Stomach smooth muscle (tissue), 2 donors: ENCODE data around the gene SRP68.

Experiments used
- H3K27ac ChIP-seq: one replicate; pipeline ENCODE4 v1.7.0; 2013; ENCODE audit warnings: mild to moderate bottlenecking, low read length, inconsistent platforms
- H3K27me3 ChIP-seq, 2 donors: one replicate each; pipeline ENCODE4 v1.7.0; 2013; ENCODE audit warnings: low read length in 2 of 2; ENCODE audit not compliant: insufficient read depth in 2 of 2, control insufficient read depth in 1 of 2
- H3K36me3 ChIP-seq, 2 donors: one replicate each; pipeline ENCODE4 v1.7.0; 2013; ENCODE audit warnings: low read length in 2 of 2; ENCODE audit not compliant: control insufficient read depth in 2 of 2, insufficient read depth in 2 of 2
- H3K4me1 ChIP-seq: one replicate; pipeline ENCODE4 v1.7.0; 2013; ENCODE audit warnings: low read length; ENCODE audit not compliant: control insufficient read depth, insufficient read depth
- H3K4me3 ChIP-seq, 2 donors: one replicate each; pipeline ENCODE4 v1.7.0; 2013; ENCODE audit warnings: low read length in 2 of 2
- H3K9ac ChIP-seq, 2 donors: one replicate each; pipeline ENCODE4 v1.7.0; 2013; ENCODE audit warnings: low read length in 2 of 2, mild to moderate bottlenecking in 1 of 2
- H3K9me3 ChIP-seq, 2 donors: one replicate each; pipeline ENCODE4 v1.7.0; 2013; ENCODE audit warnings: low read length in 2 of 2; ENCODE audit not compliant: control insufficient read depth in 2 of 2
- donor health status: healthy.
- donor health status: Pancreatic carcinoma.

SRP68 gene

DNA sequence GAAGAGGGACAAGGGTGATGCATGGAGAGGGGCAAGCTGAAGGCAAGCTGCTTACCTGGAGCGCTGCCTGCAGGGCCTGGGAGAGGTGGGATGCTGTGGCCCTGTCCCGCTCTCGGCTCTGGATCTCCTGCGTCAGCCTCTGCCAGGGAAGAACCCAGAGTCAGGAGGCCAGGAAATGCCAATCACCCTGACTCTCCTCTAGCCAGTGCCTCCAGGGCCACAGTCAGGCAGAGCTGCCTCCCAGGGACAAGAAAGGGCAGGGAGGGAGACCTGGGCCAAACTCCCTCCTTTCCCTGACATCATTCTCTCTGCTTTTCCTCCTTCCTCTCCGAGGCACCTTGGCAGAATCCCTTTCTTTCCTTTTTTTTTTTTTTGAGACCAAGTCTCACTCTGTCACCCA, 60.4 kb downstream of the SRP68 start:
- H3K9me3 ChIP-seq, result no peaks in the 10 kb centered on the region
- no peak overlapping the region for H3K4me3 ChIP-seq
- H3K9ac ChIP-seq, result no peak overlapping the region
- no peaks in the 10 kb centered on the region for H3K27me3 ChIP-seq
- H3K4me1 ChIP-seq, result peaks cover 7% of the 10 kb centered on the region
- no peak overlapping the region for H3K27ac ChIP-seq
- H3K36me3 ChIP-seq, result no peaks in the 10 kb centered on the region

DNA sequence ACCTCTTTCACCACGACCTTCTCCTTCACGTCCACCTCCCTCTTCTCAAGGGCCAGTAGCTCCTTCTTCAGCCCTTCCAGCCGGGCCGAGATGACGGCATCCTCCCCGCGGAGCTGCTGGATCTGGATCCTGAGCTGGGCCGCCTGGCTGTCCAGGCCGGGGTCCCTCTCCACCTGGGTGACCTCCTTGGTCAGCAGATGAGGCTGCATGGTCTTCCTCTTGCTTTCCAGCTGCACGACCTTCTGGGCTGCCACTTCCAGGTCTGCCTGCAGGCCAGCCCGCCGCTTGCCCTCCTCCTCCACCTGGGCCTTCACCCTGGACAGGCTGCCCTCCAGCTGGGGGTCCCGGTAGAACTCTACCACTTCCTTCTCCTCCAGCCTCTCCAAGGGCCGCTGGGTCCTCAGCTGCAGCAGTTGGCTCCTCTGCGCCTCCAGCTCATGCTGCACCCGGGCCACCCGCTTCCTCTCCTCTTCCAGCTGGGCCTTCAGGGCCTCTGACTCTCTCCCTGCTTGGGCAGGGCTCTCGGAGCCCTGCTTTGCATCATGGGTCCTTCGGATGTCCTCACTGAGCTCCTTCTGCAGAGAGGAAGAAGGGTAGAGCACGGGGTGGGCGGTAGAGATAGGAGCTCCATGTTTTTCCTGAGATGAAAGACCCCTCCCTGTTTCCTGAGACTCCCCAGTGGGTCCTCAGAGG, 62.2 kb downstream of the SRP68 start:
- Histone ChIP-seq H3K9me3 (no peaks in the 10 kb centered on the region), H3K27me3 (no peaks in the 10 kb centered on the region), H3K4me1 (peaks cover 9% of the 10 kb centered on the region), H3K9ac (no peak overlapping the region), H3K36me3 (no peaks in the 10 kb centered on the region), H3K27ac (no peak overlapping the region), H3K4me3 (no peak overlapping the region)

DNA sequence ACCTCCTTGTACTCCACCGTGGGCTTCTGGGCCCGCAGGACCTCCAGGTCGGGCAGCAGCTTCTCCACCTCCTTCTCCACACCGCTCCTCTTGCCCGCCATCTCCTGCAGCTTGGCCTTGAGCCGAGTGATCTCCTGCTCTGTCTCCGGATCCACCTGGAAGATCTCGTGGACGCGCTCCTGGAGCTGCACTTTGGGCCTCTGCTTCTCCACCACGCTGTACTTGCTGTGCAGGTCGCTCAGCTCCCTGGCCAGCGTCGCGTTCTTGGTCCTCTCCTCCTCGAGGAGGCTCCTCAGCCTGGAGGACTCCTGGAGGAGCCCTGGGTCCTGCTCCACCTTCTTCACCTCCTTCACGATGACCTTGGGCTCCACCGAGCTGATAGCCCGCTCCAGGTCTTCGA, 62.9 kb downstream of the SRP68 start:
- peaks cover 8% of the 10 kb centered on the region for H3K4me1 ChIP-seq
- H3K9me3 ChIP-seq, result no peaks in the 10 kb centered on the region
- H3K36me3 ChIP-seq, result no peaks in the 10 kb centered on the region
- no peaks in the 10 kb centered on the region for H3K27me3 ChIP-seq
- no peak overlapping the region for H3K4me3 ChIP-seq
- no peak overlapping the region for H3K27ac ChIP-seq
- no peak overlapping the region for H3K9ac ChIP-seq

DNA sequence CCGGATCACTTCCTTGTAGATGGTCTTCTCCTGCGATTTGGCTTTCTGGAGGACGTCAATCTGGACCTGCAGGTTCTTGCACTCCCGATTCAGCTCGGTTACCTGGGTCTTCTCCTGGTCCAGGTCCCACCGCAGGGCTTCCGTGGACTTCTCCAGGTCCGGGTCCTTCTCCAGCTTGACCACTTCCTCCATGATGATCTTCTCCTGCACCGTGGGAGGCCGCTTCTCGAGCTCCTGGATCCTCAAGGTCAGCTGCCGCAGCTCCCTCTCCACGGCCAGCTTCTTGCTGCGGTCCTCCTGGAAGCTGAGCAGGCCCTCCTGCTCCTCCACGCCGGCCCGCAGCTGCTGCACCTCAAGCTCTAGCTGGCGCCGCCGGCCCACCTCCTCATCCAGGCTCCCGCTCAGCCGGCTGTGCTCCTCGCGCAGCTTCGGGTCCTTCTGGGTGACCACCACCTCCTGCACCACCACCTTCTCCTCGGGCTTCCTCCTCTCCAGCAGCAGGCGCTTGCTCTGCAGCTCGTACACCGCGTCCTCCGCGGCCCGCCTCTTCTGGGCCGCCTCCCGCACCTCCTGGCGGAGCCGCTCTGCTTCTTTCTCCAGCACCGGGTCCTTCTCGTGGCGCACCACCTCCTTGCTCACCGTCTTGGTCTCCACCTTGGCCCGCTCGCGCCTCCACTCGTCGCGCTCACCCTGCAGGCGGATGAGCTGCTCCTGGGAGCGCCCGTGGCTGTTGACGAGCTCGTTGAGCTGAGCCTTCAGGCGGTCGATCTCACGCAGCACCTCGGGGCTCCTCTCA, 63.5 kb downstream of the SRP68 start:
- H3K9me3 ChIP-seq, result no peaks in the 10 kb centered on the region
- peaks cover 2% of the 10 kb centered on the region for H3K4me1 ChIP-seq
- no peaks in the 10 kb centered on the region for H3K36me3 ChIP-seq
- H3K9ac ChIP-seq, result no peak overlapping the region
- H3K27me3 ChIP-seq, result no peaks in the 10 kb centered on the region
- H3K4me3 ChIP-seq, result no peak overlapping the region
- no peak overlapping the region for H3K27ac ChIP-seq

DNA sequence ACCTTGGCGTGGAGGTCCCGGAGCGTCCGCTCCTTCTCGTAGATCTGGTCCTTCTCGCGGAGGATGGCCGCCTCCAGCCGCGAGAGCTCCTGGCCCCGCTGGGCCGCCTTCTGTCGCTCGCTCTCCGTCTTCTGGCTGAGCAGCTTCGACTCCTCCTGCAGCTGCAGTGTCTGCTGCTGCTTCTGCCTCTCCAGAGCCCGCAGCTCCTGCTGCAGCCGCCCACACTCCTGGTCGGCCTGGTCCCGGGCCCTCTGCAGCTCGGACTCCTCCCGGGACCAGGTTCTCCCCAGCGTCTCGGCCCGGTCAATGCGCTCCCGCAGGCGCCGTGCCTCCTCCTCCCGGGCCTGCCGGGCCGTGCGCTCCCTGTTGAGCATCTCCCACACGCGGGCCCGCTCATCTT, 64.1 kb downstream of the SRP68 start:
- H3K27ac ChIP-seq, result no peak overlapping the region
- peaks cover 2% of the 10 kb centered on the region for H3K4me1 ChIP-seq
- H3K9me3 ChIP-seq, result no peaks in the 10 kb centered on the region
- no peak overlapping the region for H3K4me3 ChIP-seq
- no peaks in the 10 kb centered on the region for H3K36me3 ChIP-seq
- H3K9ac ChIP-seq, result no peak overlapping the region
- no peaks in the 10 kb centered on the region for H3K27me3 ChIP-seq

DNA sequence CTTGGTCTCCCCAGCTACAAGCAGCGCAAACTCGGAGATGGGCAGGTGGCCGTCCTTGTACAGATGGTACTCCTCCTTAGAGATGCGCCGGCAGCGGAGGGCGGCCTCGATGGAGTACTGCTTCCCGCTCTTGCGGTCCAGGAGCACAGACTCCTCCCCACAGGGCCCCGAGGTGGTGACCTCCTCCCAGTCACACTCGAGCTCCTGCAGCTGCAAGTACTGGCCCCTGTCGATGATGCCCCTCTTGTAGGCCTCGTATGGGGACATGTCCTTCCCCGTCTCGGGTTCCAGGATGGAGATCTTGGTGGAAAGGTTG, 64.5 kb downstream of the SRP68 start:
- no peaks in the 10 kb centered on the region for H3K27me3 ChIP-seq
- no peak overlapping the region for H3K27ac ChIP-seq
- H3K9me3 ChIP-seq, result no peaks in the 10 kb centered on the region
- no peaks in the 10 kb centered on the region for H3K36me3 ChIP-seq
- no peak overlapping the region for H3K9ac ChIP-seq
- peaks cover 2% of the 10 kb centered on the region for H3K4me1 ChIP-seq
- H3K4me3 ChIP-seq, result no peak overlapping the region

DNA sequence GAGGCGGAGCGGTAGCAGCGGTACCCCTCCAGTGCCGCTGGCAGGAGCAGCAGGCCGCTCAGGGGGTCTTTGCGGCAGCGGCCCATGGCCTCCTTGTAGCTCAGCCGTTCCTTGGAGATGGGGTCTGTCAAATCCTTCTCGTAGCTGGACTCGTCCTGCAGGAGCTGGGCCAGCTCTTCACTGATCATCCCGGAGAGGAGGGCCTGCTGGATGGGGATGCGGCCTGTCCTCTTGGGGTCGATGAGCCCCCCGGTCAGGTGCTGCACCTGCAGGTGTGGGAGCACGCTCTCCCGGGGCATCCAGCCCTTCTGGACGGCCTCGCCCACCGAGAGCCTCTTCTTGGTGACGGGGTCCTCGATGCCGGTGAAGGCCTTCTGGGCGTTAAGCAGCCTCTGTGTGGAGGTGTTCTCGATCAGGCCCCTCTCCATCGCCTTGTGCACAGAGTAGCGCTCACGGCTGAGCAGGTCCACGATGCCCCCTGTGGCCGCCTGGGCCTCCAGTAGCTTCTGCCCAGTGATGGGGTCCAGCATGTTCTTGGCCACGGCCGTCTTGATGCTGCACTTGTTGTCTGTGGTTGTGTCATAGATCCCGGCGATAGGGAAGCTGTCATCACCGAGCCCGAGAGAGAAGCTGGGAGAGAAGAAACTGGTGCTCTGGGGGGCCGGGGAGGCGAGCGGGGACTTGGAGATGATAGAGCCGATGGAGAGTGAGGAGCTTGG, 65.0 kb downstream of the SRP68 start:
- peaks cover 0 to 1% of the 10 kb centered on the region in 2 donors for H3K36me3 ChIP-seq
- no peak overlapping the region for H3K9ac ChIP-seq
- H3K4me1 ChIP-seq, result peaks cover 2% of the 10 kb centered on the region
- H3K9me3 ChIP-seq, result no peaks in the 10 kb centered on the region
- H3K4me3 ChIP-seq, result no peak overlapping the region
- H3K27ac ChIP-seq, result no peak overlapping the region
- H3K27me3 ChIP-seq, result no peaks in the 10 kb centered on the region

DNA sequence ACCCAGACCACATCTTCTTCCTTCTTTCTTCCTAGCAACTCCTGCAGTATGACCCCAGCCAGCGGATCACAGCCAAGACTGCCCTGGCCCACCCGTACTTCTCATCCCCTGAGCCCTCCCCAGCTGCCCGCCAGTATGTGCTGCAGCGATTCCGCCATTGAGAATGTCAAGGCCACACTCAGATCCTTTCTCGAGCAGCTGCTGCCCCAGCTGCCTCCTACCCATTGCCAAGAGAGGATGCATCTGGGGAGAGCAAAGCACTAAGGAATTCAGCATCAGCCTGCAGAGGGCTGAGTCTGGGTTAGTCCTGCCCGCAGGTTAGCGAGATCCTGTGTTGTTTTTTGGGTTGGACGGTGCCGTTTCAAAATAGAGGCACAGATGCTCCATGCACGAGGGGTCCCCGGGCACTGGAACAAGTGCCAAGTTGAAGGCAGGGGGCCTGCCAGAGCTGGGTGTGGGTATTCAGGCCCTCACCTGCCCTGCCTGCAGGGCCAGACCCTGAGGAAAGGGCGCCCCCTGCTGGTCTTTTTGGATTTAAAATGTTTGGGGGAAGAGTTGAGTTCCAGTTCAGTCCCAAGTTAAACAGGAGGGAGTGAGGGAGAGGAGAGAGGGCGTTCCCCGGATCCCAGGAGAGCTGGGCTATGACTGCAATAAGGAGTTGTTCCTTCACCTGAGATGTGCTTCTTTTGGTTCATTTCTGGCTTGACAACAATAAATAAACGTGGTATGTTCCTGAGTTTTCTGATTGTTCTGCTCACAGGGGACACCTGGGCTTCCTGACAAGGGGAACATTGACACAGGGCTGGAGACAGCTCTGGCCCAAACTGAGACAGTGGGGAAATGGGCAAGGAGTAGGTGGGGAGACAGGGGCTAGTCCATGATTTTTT, 66.8 kb downstream of the SRP68 start:
- Histone ChIP-seq H3K9ac (no peak overlapping the region), H3K36me3 (peaks cover 0 to 4% of the 10 kb centered on the region in 2 donors), H3K4me1 (peaks cover 2% of the 10 kb centered on the region), H3K9me3 (no peaks in the 10 kb centered on the region), H3K27me3 (no peaks in the 10 kb centered on the region), H3K4me3 (no peak overlapping the region), H3K27ac (no peak overlapping the region)

DNA sequence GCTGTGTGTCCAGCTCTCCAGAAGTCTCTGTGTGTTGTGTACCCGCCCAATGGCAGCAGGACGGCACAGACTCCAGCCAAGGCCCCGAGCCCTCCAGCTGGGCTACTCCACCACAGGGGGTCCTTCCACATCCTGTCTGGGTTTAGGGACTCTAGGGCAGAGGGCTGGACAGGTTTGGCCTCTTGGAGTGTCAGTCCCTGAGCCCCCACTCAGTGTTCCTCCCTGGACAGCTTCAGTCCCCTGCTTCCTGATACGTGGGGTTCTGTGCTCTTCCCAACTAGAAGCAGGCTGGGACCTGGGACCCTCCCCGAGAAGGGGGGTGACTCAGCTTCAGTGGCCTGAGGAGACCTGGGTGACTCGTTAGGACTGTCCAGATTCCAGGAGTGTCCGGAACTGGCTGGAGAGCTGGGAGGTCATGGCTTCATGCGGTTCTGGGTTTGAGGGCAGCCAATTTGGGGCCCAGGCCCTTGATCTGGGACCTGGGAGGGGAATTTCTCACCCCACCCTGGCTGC, 67.5 kb downstream of the SRP68 start:
- Histone ChIP-seq H3K4me3 (no peak overlapping the region), H3K36me3 (peaks cover 0 to 4% of the 10 kb centered on the region in 2 donors), H3K9me3 (no peaks in the 10 kb centered on the region), H3K9ac (no peak overlapping the region), H3K27ac (no peak overlapping the region), H3K27me3 (no peaks in the 10 kb centered on the region), H3K4me1 (peaks cover 2% of the 10 kb centered on the region)

DNA sequence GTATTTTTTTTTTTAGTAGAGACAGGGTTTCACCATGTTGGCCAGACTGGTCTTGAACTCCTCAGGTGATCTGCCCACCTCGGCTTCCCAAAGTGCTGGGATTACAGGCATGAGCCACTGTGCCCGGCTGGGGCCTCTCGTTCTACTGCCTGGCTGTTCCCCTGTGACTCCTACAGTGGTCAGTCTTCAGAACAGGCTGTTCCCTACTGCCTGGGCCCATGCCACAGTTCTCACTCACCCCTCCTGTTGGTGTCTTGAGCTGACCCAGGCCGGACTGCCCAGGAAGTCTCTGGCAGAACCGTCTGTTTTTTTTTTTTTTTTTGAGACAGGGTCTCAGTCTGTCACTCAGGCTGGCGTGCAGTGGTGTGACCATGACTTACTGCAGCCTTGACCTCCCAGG, 68.4 kb downstream of the SRP68 start:
- peaks cover 2% of the 10 kb centered on the region for H3K4me1 ChIP-seq
- peaks cover 0 to 4% of the 10 kb centered on the region in 2 donors for H3K36me3 ChIP-seq
- no peaks in the 10 kb centered on the region for H3K9me3 ChIP-seq
- no peak overlapping the region for H3K27ac ChIP-seq
- no peak overlapping the region for H3K4me3 ChIP-seq
- no peaks in the 10 kb centered on the region for H3K27me3 ChIP-seq
- no peak overlapping the region for H3K9ac ChIP-seq
